Naive B cell (primary cell): ENCODE results near the gene PAGR1. TPM values are rescaled to one million over a fixed set of nuclear protein-coding genes. Genes with fewer than 3 reads are reported as not detected.

Experiments
- ATAC-seq, 2 donors: fragments of 150-1000 bp; cut with Tn5 transposase; 2 replicates each; pipeline ENCODE4 v1.10.0; 2021; ENCODE audit warnings: low read depth in 2 of 2, mild to moderate bottlenecking in 2 of 2, moderate library complexity in 2 of 2
- DNase-seq: peaks from one replicate; pipeline ENCODE4 v3.0.0; 2022
- H3K27ac Mint-ChIP-seq, 6 donors: one replicate each; pipeline ENCODE4 v1.8.0; 2020 to 2022; ENCODE audit warnings: mild to moderate bottlenecking in 6 of 6, mixed read lengths in 6 of 6, moderate library complexity in 5 of 6, inconsistent platforms in 2 of 6
- H3K27me3 Mint-ChIP-seq, 3 donors: one replicate each; pipeline ENCODE4 v1.8.0; 2021 to 2022; ENCODE audit warnings: mixed read lengths in 3 of 3, mild to moderate bottlenecking in 1 of 3
- H3K36me3 Mint-ChIP-seq, 2 donors: one replicate each; pipeline ENCODE4 v1.8.0; 2020 to 2022; ENCODE audit warnings: mixed read lengths in 2 of 2, inconsistent platforms in 1 of 2, mild to moderate bottlenecking in 1 of 2
- H3K4me1 Mint-ChIP-seq, 3 donors: one replicate each; pipeline ENCODE4 v1.8.0; 2020 to 2022; ENCODE audit warnings: mixed read lengths in 3 of 3, inconsistent platforms in 1 of 3, mild to moderate bottlenecking in 1 of 3, moderate library complexity in 1 of 3
- H3K4me3 Mint-ChIP-seq, 8 donors: one replicate each; pipeline ENCODE4 v1.8.0; 2020 to 2022; ENCODE audit warnings: mild to moderate bottlenecking in 8 of 8, mixed read lengths in 8 of 8, moderate library complexity in 8 of 8, inconsistent platforms in 2 of 8
- H3K9me3 Mint-ChIP-seq, 7 donors: one replicate each; pipeline ENCODE4 v1.8.0; 2020 to 2022; ENCODE audit warnings: mixed read lengths in 7 of 7, mild to moderate bottlenecking in 5 of 7, inconsistent platforms in 2 of 7, moderate library complexity in 1 of 7
- polyA plus RNA-seq, 6 donors: library from polyadenylated mRNA; unstranded; fragments of 300-500 nt; fragmentation: Illumina TruSeq; gene quantifications; one replicate each; pipeline ENCODE4 v1.2.3, GENCODE V29; 2021; ENCODE audit warnings: low read depth in 6 of 6

PAGR1 gene
- polyA plus RNA-seq, 6 donors from 2014 or later = 35.5 to 51.5 (median 46.9) TPM

DNA sequence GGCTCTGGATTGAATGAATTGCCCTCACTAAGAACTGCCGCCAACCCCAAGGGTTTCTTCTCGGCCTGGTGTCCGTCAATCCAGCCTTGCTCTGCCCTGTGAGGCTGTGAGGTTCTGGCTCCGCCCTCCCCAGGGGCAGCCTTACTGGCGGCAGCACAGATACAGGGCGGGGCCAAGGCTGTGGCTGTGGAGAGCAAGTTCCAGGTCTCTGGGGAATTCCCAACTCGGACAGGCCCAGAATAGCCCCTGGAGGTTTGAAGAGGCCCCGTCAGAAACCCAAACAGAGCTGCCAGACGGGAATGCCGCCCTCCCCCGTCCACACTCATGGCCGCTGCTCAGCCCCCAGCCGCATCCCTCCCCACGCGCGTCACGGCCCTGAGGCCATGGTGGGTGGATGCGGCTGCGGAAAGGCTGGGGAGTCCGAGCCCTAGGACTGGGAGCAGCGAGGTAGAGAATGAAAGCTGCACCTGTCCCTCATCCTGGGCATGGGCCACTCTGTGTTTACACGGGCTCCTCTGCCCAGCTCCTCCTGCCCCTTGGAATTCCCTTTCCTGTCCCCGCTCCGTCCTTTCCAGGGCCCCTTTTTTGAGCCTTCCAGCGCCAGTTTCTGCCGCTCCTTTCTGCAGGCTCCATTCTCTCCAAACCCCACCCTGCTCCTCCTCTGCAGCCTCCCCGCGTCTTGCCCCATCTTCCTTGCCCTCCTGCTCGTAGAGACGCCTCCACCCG is 4.6 kb upstream of the PAGR1 start:
- H3K36me3 Mint-ChIP-seq = peaks cover 0 to 7% of the 10 kb centered on the region in 2 donors
- H3K4me3 Mint-ChIP-seq = peak overlapping the region; percentile 77 to 91 (median 86)
- H3K9me3 Mint-ChIP-seq = no peaks in the 10 kb centered on the region
- peaks cover 0 to 11% (median 6%) of the 10 kb centered on the region in 3 donors for H3K27me3 Mint-ChIP-seq
- DNase-seq = peak; percentile 47
- ATAC-seq = peak in 1 of 2 donors; percentile 8
- H3K27ac Mint-ChIP-seq = peak overlapping the region in 3 of 6 donors; percentile 27 to 84 (median 28)
- H3K4me1 Mint-ChIP-seq = peaks cover 44 to 57% (median 52%) of the 10 kb centered on the region in 3 donors

DNA sequence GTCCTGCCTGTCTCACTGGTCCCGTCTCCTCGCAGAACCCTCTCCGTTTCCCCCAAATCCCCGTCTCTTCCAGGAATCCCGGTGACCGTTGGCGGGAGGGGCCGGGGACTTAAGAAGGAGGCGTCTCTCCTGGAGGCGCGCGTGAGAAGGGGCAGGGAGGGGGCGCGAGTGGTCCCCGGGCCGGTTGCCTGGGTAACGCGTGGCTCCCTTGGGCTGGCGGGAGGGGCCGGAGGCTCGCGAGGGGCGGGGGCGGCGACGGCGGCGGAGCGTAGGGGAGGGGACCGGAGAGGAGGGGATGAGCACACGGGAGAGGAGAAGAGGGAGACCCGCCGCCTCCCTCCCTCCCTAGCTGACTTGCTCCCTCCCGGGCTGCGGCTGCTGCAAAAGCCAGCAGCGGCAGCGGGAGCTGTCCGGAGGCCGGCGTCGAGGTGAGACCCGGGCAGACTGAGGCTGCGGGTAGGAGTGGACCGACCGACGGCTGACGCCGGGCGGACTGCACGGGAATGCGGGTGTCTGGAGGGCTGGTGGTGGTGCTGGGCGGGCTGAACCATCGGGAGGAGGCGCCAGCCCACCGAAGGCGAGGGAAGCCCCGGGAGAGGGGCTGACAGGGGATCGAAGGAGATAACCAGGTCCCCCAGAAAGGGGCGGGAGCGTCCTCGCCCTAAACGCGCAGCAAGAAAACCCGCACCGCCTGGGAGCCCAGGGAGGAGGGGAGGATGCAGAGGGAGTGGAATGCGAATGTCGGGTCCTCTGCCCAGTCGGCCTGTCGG is 3.9 kb upstream of the PAGR1 start, which contains the start of gene PRRT2:
Gene PRRT2, plus strand, starts transcription at position 298 of the 770 bp plus-strand sequence. CDS start 862 bp downstream, outside the sequence.
- H3K27me3 Mint-ChIP-seq = peaks cover 0 to 11% (median 6%) of the 10 kb centered on the region in 3 donors
- peaks cover 0 to 7% of the 10 kb centered on the region in 2 donors for H3K36me3 Mint-ChIP-seq
- H3K4me1 Mint-ChIP-seq = peaks cover 48 to 62% (median 59%) of the 10 kb centered on the region in 3 donors
- H3K27ac Mint-ChIP-seq = peak within 1 kb of the TSS; percentile 2 to 84 (median 52)
- ATAC-seq (no peak), DNase-seq (peak; percentile 33)
- H3K9me3 Mint-ChIP-seq = no peaks in the 10 kb centered on the region
- H3K4me3 Mint-ChIP-seq = peak within 1 kb of the TSS; percentile 77 to 91 (median 86)

DNA sequence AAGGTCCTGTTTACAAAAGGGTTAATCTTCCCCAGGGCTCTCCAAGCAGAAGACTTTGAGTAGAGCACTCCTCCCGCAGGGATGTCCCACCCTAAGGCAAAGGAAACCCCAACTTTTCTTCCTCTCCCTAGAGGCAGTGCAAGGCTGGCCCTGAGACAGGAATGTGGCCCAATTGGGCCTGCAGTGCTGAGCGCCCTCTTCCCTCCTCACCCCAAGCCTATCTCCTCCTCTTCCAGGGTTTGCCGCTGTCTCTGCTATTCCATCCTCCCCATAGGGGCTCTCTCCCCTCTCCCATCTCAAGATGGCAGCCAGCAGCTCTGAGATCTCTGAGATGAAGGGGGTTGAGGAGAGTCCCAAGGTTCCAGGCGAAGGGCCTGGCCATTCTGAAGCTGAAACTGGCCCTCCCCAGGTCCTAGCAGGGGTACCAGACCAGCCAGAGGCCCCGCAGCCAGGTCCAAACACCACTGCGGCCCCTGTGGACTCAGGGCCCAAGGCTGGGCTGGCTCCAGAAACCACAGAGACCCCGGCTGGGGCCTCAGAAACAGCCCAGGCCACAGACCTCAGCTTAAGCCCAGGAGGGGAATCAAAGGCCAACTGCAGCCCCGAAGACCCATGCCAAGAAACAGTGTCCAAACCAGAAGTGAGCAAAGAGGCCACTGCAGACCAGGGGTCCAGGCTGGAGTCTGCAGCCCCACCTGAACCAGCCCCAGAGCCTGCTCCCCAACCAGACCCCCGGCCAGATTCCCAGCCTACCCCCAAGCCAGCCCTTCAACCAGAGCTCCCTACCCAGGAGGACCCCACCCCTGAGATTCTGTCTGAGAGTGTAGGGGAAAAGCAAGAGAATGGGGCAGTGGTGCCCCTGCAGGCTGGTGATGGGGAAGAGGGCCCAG is 3.0 kb upstream of the PAGR1 start:
- no peaks in the 10 kb centered on the region for H3K9me3 Mint-ChIP-seq
- ATAC-seq (no peak), DNase-seq (no peak)
- peaks cover 46 to 63% (median 61%) of the 10 kb centered on the region in 3 donors for H3K4me1 Mint-ChIP-seq
- H3K27me3 Mint-ChIP-seq = peaks cover 0 to 11% (median 6%) of the 10 kb centered on the region in 3 donors
- H3K27ac Mint-ChIP-seq = peak overlapping the region in 1 of 6 donors; percentile 68
- peaks cover 0 to 7% of the 10 kb centered on the region in 2 donors for H3K36me3 Mint-ChIP-seq
- peak overlapping the region; percentile 16 to 89 (median 80) for H3K4me3 Mint-ChIP-seq

DNA sequence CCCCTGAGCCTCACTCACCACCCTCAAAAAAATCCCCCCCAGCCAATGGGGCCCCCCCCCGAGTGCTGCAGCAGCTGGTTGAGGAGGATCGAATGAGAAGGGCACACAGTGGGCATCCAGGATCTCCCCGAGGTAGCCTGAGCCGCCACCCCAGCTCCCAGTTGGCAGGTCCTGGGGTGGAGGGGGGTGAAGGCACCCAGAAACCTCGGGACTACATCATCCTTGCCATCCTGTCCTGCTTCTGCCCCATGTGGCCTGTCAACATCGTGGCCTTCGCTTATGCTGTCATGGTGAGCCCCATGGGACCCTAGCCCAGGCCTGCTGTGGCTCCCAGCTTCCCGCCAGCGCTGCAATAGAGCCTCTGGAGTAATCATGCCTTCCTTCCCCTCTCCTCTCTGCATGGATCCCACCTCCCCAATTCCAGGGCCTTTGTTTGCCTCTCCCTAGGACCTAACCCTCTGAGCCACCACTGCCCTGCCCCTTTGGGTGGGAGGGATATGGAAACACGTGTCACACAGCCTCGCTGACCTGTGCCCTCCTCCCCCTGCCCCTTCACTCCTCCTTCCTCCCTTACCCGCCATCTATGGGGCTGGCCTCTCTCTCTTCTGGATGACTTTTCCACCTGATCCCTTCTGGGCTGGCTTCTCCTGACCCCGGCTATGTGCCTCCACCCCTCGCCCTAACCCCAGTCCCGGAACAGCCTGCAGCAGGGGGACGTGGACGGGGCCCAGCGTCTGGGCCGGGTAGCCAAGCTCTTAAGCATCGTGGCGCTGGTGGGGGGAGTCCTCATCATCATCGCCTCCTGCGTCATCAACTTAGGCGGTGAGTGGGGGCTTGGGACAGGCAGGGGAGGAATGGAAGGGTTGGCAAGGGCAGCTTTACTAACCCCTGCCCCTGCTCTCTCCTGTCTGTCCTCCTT is 2.0 kb upstream of the PAGR1 start:
- Mint-ChIP-seq H3K27me3 (peaks cover 0 to 11% (median 6%) of the 10 kb centered on the region in 3 donors), H3K4me3 (peak overlapping the region; percentile 35 to 98 (median 73)), H3K27ac (no peak overlapping the region), H3K9me3 (no peaks in the 10 kb centered on the region), H3K4me1 (peaks cover 42 to 63% (median 61%) of the 10 kb centered on the region in 3 donors), H3K36me3 (peaks cover 0 to 2% of the 10 kb centered on the region in 2 donors)
- ATAC-seq (no peak), DNase-seq (no peak)

DNA sequence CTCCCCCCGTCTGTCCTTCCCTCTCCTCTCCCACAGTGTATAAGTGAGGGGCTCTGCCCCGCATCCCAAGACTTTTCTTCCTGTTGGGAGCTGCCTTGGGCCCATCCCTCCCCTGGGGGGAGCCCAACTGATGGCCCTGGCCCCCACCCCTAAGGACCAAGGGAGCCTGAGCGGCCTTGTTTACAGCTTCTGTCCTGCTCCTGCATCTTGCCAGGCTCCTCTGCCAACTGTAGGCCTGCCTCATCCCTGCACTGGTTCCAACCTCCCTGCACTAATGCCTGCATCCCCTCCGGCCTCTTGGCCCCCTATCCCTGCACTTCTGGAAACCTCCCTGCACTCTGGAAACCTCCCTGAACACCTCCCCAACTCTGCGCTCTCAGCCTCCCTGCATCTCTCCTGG is 1.4 kb upstream of the PAGR1 start:
- no peaks in the 10 kb centered on the region for H3K36me3 Mint-ChIP-seq
- no peaks in the 10 kb centered on the region for H3K9me3 Mint-ChIP-seq
- ATAC-seq (no peak), DNase-seq (no peak)
- H3K27ac Mint-ChIP-seq = peak overlapping the region in 1 of 6 donors; percentile 77
- H3K27me3 Mint-ChIP-seq = peaks cover 0 to 11% (median 6%) of the 10 kb centered on the region in 3 donors
- peaks cover 48 to 67% (median 66%) of the 10 kb centered on the region in 3 donors for H3K4me1 Mint-ChIP-seq
- H3K4me3 Mint-ChIP-seq = peak overlapping the region; percentile 77 to 98 (median 91)

DNA sequence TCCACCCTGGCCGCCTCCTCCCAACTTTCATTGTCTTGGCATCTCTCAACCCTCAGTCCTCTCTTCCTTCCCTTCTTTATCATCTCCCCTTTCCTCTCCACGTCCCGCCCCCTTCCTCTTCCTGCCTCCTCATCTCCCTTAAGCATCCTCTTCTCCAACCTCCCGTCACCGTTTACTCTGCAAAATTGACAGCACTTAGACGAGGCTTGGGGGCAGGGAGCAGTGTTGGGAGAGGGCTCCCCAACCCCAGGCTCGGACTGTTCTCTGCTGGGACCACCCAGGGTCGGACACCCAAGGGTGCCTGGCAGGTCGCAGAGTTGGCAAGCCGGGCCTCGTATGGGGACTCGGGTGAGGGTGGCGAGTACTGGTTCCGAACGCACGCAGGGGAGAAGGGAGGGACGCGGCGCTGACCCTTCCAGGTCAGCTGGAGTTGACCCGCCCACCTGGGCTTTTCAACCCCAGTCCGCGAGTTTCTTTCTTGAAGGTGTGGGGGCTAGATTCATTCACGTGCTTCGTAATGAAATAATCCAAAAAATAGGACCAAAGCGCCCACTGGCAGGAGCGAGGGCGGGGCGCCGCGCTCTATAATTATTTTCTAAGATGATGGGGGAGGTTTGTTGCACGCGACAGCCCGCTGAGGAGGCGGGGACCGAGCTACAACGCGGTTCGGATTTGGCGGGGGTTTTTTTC is 775 bp upstream of the PAGR1 start:
- Mint-ChIP-seq H3K4me3 (peak overlapping the region; percentile 87 to 100 (median 98)), H3K27ac (peak overlapping the region in 4 of 6 donors; percentile 92 to 99 (median 97)), H3K9me3 (no peaks in the 10 kb centered on the region), H3K27me3 (peaks cover 0 to 11% (median 6%) of the 10 kb centered on the region in 3 donors), H3K36me3 (no peaks in the 10 kb centered on the region), H3K4me1 (peaks cover 54 to 73% (median 67%) of the 10 kb centered on the region in 3 donors)
- ATAC-seq (peak in 1 of 2 donors; percentile 6), DNase-seq (no peak)

DNA sequence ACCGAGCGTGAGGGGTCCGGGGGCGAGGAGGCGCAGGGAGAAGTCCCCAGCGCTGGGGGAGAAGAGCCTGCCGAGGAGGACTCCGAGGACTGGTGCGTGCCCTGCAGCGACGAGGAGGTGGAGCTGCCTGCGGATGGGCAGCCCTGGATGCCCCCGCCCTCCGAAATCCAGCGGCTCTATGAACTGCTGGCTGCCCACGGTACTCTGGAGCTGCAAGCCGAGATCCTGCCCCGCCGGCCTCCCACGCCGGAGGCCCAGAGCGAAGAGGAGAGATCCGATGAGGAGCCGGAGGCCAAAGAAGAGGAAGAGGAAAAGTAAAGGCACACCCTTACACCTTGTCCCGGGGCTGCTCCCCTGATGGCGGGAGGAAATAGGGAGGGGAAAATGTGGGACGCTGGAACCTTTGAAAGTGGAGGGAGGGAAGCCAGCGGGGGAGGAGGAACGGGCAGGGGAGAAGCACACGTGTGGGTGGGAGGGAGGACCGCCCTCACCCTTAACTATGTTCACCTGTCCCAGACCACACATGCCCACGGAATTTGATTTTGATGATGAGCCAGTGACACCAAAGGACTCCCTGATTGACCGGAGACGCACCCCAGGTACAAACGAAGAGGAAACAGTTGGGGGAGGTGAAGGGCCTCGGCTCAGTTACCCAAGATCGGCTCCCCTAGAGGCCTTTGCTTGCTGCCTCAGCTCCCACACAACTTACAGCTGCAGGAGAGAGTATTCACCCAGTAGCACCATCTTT is 916 bp downstream of the PAGR1 start:
- no peak for ATAC-seq
- Mint-ChIP-seq H3K4me3 (peak overlapping the region; percentile 87 to 100 (median 98)), H3K36me3 (no peaks in the 10 kb centered on the region), H3K27me3 (peaks cover 0 to 5% (median under 1%) of the 10 kb centered on the region in 3 donors), H3K4me1 (peaks cover 48 to 73% (median 66%) of the 10 kb centered on the region in 3 donors), H3K9me3 (no peaks in the 10 kb centered on the region), H3K27ac (peak overlapping the region; percentile 58 to 99 (median 85))
- peak; percentile 23 for DNase-seq

DNA sequence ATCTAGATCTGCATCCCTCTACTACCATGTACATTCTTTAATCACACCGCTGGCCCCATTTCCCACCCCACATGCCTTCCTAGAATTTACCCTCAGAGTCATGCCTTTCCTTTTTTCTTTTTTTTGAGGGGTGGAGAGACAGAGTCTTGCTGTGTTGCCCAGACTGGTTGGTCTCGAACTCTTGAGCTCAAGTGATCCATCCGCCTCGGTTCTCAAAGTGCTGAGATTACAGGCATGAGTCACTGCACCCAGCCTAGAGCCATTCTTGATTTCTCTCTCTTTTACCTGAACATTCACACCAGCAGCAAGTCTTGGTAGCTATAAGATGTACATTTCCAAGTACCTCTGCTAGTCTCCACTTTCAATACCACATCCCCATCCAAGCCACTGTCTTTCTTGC is 2.1 kb downstream of the PAGR1 start:
- ATAC-seq (no peak), DNase-seq (no peak)
- no peaks in the 10 kb centered on the region for H3K9me3 Mint-ChIP-seq
- H3K27me3 Mint-ChIP-seq = no peaks in the 10 kb centered on the region
- peak overlapping the region; percentile 37 to 94 (median 80) for H3K4me3 Mint-ChIP-seq
- no peaks in the 10 kb centered on the region for H3K36me3 Mint-ChIP-seq
- peaks cover 45 to 83% (median 69%) of the 10 kb centered on the region in 3 donors for H3K4me1 Mint-ChIP-seq
- peak overlapping the region in 1 of 6 donors; percentile 71 for H3K27ac Mint-ChIP-seq

DNA sequence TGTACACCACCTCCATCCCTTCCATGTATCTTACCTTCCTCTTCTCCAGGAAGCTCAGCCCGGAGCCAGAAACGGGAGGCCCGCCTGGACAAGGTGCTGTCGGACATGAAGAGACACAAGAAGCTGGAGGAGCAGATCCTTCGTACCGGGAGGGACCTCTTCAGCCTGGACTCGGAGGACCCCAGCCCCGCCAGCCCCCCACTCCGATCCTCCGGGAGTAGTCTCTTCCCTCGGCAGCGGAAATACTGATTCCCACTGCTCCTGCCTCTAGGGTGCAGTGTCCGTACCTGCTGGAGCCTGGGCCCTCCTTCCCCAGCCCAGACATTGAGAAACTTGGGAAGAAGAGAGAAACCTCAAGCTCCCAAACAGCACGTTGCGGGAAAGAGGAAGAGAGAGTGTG is 3.6 kb downstream of the PAGR1 start:
- Mint-ChIP-seq H3K4me1 (peaks cover 43 to 82% (median 68%) of the 10 kb centered on the region in 3 donors), H3K9me3 (no peaks in the 10 kb centered on the region), H3K27ac (peak overlapping the region in 3 of 6 donors; percentile 65 to 89 (median 80)), H3K4me3 (peak overlapping the region; percentile 87 to 98 (median 94)), H3K27me3 (no peaks in the 10 kb centered on the region), H3K36me3 (no peaks in the 10 kb centered on the region)
- no peak for ATAC-seq
- DNase-seq = no peak

DNA sequence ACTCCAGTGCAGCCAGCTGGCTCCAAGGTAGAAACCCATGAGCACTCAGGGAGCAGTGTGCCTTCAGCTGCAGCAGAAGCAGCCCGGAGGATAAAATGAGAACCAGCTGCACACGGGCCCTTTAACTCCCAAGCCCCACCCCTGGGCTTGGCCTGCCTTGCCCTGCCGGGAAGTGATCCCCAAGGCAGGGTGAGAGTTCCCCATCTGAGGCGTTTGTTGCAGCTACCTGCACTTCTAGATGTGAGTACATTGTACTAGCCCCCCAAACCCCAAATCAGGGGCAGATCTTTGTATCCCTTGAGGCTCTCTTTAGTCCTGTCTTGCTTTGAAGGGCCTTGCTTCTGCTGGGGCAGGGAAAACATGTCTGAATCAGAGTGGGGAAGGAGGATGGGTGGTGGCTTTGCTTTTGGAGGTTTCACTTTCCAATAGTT is 4.3 kb downstream of the PAGR1 start, which contains the start of gene MVP:
Gene MVP, plus strand, starts transcription at position 192 of the 431 bp plus-strand sequence. CDS start 10,088 bp downstream, outside the sequence.
- peak; percentile 5 to 8 for ATAC-seq
- H3K4me1 Mint-ChIP-seq = peaks cover 40 to 80% (median 64%) of the 10 kb centered on the region in 3 donors
- peak; percentile 47 for DNase-seq
- no peaks in the 10 kb centered on the region for H3K36me3 Mint-ChIP-seq
- H3K27ac Mint-ChIP-seq = peak within 1 kb of the TSS; percentile 87 to 97 (median 93)
- no peaks in the 10 kb centered on the region for H3K27me3 Mint-ChIP-seq
- no peaks in the 10 kb centered on the region for H3K9me3 Mint-ChIP-seq
- H3K4me3 Mint-ChIP-seq = peak within 1 kb of the TSS; percentile 87 to 98 (median 94)
